KMS-11 (cell line): ENCODE results near the gene CHKB.

Experiments
- H2AFZ ChIP-seq: fragments of 200-600 bp; sonication (generic); 2 replicates; pipeline ENCODE4 v1.6.1; 2016; ENCODE audit warnings: antibody characterized with exemption, mixed run types, low read depth
- H3K27ac ChIP-seq: fragments of 200-600 bp; sonication (generic); 2 replicates; pipeline ENCODE4 v1.6.1; 2016; ENCODE audit warnings: mild to moderate bottlenecking, mixed run types
- H3K27me3 ChIP-seq: fragments of 200-600 bp; sonication (generic); 2 replicates; pipeline ENCODE4 v1.6.1; 2017; ENCODE audit warnings: mild to moderate bottlenecking, low read depth, mixed run types, moderate library complexity; ENCODE audit not compliant: insufficient read depth
- H3K36me3 ChIP-seq: fragments of 200-600 bp; sonication (generic); 2 replicates; pipeline ENCODE4 v1.6.1; 2017; ENCODE audit warnings: mild to moderate bottlenecking, mixed run types; ENCODE audit not compliant: insufficient read depth
- H3K4me1 ChIP-seq: fragments of 200-600 bp; sonication (generic); 2 replicates; pipeline ENCODE4 v1.6.1; 2016; ENCODE audit warnings: mild to moderate bottlenecking, low read depth, mixed run types; ENCODE audit not compliant: poor library complexity, severe bottlenecking
- H3K4me2 ChIP-seq: fragments of 200-600 bp; sonication (generic); 2 replicates; pipeline ENCODE4 v1.7.0; 2016; ENCODE audit warnings: mild to moderate bottlenecking, mixed run types
- H3K4me3 ChIP-seq: fragments of 200-600 bp; sonication (generic); IDR thresholded peaks from 2 replicates; pipeline ENCODE4 v1.6.1; 2017; ENCODE audit warnings: low read depth, low read length, mixed read lengths; ENCODE audit not compliant: insufficient read depth
- H3K79me2 ChIP-seq: fragments of 200-600 bp; sonication (generic); 2 replicates; pipeline ENCODE4 v1.6.1; 2016; ENCODE audit warnings: low read depth, mixed run types; ENCODE audit not compliant: insufficient read depth
- H3K9ac ChIP-seq: fragments of 200-600 bp; sonication (generic); 2 replicates; pipeline ENCODE4 v1.6.1; 2016; ENCODE audit warnings: mild to moderate bottlenecking, mixed run types
- H4K20me1 ChIP-seq: fragments of 200-600 bp; sonication (generic); 2 replicates; pipeline ENCODE4 v1.6.1; 2016; ENCODE audit warnings: mild to moderate bottlenecking, mixed run types; ENCODE audit not compliant: insufficient read depth
- CTCF ChIP-seq: fragments of 200-600 bp; sonication (generic); conservative IDR thresholded peaks from 2 replicates; pipeline ENCODE4 v1.6.1; 2017; ENCODE audit warnings: low read depth, mild to moderate bottlenecking, antibody characterized with exemption, low read length, moderate library complexity, mixed read lengths

The CHKB gene

GRCh38 chr22:50550395-50550794 is 32.3 kb downstream of the CHKB start:
- H4K20me1 ChIP-seq, result no peaks in the 10 kb centered on the region
- H3K27ac ChIP-seq, result no peak overlapping the region
- no peaks in the 10 kb centered on the region for H3K36me3 ChIP-seq
- no peak overlapping the region for H3K4me2 ChIP-seq
- H2AFZ ChIP-seq, result no peak overlapping the region
- H3K79me2 ChIP-seq, result no peaks in the 10 kb centered on the region
- H3K4me1 ChIP-seq, result peaks cover 4% of the 10 kb centered on the region
- no peak overlapping the region for H3K9ac ChIP-seq
- no peak for TF ChIP-seq CTCF
- H3K4me3 ChIP-seq, result no peak overlapping the region
- H3K27me3 ChIP-seq, result no peaks in the 10 kb centered on the region

GRCh38 chr22:50548921-50549790 is 33.5 kb downstream of the CHKB start:
- no peaks in the 10 kb centered on the region for H3K36me3 ChIP-seq
- no peak overlapping the region for H2AFZ ChIP-seq
- no peaks in the 10 kb centered on the region for H4K20me1 ChIP-seq
- no peak overlapping the region for H3K4me3 ChIP-seq
- no peak for TF ChIP-seq CTCF
- H3K79me2 ChIP-seq, result no peaks in the 10 kb centered on the region
- peaks cover 15% of the 10 kb centered on the region for H3K4me1 ChIP-seq
- no peak overlapping the region for H3K9ac ChIP-seq
- no peak overlapping the region for H3K27ac ChIP-seq
- no peaks in the 10 kb centered on the region for H3K27me3 ChIP-seq
- H3K4me2 ChIP-seq, result no peak overlapping the region

- no peak overlapping the region for H2AFZ ChIP-seq
- no peak overlapping the region for H3K4me2 ChIP-seq
- TF ChIP-seq CTCF, result no peak
- no peak overlapping the region for H3K4me3 ChIP-seq
- no peaks in the 10 kb centered on the region for H4K20me1 ChIP-seq
- H3K27ac ChIP-seq, result no peak overlapping the region
- H3K79me2 ChIP-seq, result no peaks in the 10 kb centered on the region
- no peaks in the 10 kb centered on the region for H3K27me3 ChIP-seq
- no peak overlapping the region for H3K9ac ChIP-seq
- H3K36me3 ChIP-seq, result no peaks in the 10 kb centered on the region
- H3K4me1 ChIP-seq, result peaks cover 15% of the 10 kb centered on the region
These were observed 34.4 kb downstream of the CHKB start for GRCh38 chr22:50548040-50548920.

GRCh38 chr22:50547263-50547985 is 35.2 kb downstream of the CHKB start:
- no peak overlapping the region for H3K4me3 ChIP-seq
- peaks cover 15% of the 10 kb centered on the region for H3K4me1 ChIP-seq
- no peak for TF ChIP-seq CTCF
- H3K9ac ChIP-seq, result no peak overlapping the region
- H3K36me3 ChIP-seq, result no peaks in the 10 kb centered on the region
- H4K20me1 ChIP-seq, result no peaks in the 10 kb centered on the region
- H3K4me2 ChIP-seq, result no peak overlapping the region
- H2AFZ ChIP-seq, result no peak overlapping the region
- no peaks in the 10 kb centered on the region for H3K27me3 ChIP-seq
- H3K27ac ChIP-seq, result no peak overlapping the region
- H3K79me2 ChIP-seq, result no peaks in the 10 kb centered on the region
